OCI-LY3 (cell line): ENCODE data around the gene ARF1.

Source experiments
- EZH2phosphoT487 ChIP-seq: fragments of 200-600 bp; shearing (Covaris generic); IDR thresholded peaks from 2 replicates; pipeline ENCODE4 v1.6.1; 2018; ENCODE audit warnings: antibody characterized with exemption, mixed run types, low read depth
- TF ChIP-seq, protein P1 (sequence below): fragments of 200-600, 300-600 bp; sonication (generic); IDR thresholded peaks from 2 replicates; pipeline ENCODE4 v1.5.1; 2014; ENCODE audit warnings: antibody characterized with exemption, low read length, low read depth

DNA sequence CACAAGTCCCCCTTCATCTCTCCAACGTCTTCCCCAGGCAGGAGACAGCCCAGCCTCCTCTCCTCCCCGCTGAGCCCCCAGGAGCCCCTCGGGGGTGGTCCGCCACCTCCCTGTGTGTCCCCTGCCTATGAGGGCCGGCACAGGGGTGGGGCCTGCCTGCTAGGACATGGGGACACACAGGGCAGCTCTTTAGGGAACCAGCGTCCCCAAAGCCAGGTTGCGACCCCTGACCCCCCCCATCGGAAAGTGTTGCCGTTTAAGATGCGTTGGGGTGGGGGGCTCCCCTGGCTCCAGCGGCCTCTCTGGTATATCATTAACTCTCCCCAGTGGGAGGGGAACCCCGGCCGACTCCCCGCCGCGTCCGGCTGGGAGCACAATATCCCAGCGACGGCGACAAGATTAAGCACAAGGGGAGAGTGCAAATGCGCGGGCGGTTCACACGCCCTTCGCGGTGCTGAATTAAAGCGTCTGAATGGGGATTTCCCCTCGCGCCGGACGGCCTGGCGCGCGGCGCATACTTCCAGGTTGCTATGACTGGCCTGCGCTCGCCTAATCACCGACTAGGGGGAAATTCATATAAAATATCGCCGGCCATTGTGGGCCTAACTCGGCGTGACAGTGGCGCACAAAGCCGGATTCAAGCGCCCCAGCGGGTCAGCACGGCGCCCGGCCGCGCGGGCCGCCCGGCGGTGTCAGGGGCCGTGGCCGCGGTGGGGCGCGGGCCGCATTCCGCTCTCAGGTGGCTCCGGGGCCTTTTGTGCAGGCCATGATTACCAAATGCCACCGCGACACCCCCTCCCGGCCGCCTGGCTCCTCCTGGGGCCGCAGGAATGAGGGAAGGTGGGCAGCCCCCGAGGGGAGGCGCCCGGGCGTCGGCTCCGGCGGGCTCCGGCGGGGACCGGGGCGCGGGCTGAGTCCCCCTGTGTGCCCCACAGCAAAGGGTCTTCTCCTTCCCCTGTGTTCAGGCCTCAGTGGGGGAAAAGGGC, 44.8 kb upstream of the ARF1 start:
- TF ChIP-seq, protein P1, sequence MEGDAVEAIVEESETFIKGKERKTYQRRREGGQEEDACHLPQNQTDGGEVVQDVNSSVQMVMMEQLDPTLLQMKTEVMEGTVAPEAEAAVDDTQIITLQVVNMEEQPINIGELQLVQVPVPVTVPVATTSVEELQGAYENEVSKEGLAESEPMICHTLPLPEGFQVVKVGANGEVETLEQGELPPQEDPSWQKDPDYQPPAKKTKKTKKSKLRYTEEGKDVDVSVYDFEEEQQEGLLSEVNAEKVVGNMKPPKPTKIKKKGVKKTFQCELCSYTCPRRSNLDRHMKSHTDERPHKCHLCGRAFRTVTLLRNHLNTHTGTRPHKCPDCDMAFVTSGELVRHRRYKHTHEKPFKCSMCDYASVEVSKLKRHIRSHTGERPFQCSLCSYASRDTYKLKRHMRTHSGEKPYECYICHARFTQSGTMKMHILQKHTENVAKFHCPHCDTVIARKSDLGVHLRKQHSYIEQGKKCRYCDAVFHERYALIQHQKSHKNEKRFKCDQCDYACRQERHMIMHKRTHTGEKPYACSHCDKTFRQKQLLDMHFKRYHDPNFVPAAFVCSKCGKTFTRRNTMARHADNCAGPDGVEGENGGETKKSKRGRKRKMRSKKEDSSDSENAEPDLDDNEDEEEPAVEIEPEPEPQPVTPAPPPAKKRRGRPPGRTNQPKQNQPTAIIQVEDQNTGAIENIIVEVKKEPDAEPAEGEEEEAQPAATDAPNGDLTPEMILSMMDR, result no peak
- TF ChIP-seq EZH2phosphoT487, result no peak
